ENCODE measurements around the gene LCAT.
"Not testable (repeated sequence)": the region's sequence is repeated elsewhere in the genome, so short reads cannot be mapped to it uniquely, and the experiment has no call there.

The LCAT gene

GRCh38 chr16:67946966-67947558 lies 3.1 kb upstream of the LCAT start:
- no peak for DNase-seq

GRCh38 chr16:67946128-67946569 lies 2.2 kb upstream of the LCAT start:
- no peak for DNase-seq

GRCh38 chr16:67945392-67945933 lies 1.5 kb upstream of the LCAT start:
- DNase-seq, result no peak

- no peak for DNase-seq
Measured at GRCh38 chr16:67944690-67945391, 921 bp upstream of the LCAT start.

- DNase-seq, result no peak
Measured at GRCh38 chr16:67943256-67943618, 683 bp downstream of the LCAT start.

- DNase-seq, result no peak
Measured at GRCh38 chr16:67942510-67943255, 1.2 kb downstream of the LCAT start.

GRCh38 chr16:67942200-67942509 lies 1.8 kb downstream of the LCAT start:
- no peak for DNase-seq

GRCh38 chr16:67941469-67942199 lies 2.3 kb downstream of the LCAT start:
- DNase-seq, result no peak

GRCh38 chr16:67940446-67941089 lies 3.4 kb downstream of the LCAT start:
- no peak for DNase-seq

- DNase-seq, result no peak
Measured at GRCh38 chr16:67939507-67940445, 4.1 kb downstream of the LCAT start.

- DNase-seq, result not testable (repeated sequence)
Measured at GRCh38 chr16:67937713-67938112, 6.2 kb downstream of the LCAT start.

- DNase-seq, result no peak
Measured at GRCh38 chr16:67936880-67937605, 6.9 kb downstream of the LCAT start.

- no peak for DNase-seq
Measured at GRCh38 chr16:67936124-67936879, 7.6 kb downstream of the LCAT start, which contains the start of gene PSMB10. Gene PSMB10 (minus strand): TSS chr16:67936850. CDS start chr16:67936749, 101 bp downstream.

GRCh38 chr16:67935402-67936123 lies 8.4 kb downstream of the LCAT start:
- DNase-seq, result peak; percentile 90

- DNase-seq, result no peak
Measured at GRCh38 chr16:67935101-67935401, 8.9 kb downstream of the LCAT start.

- DNase-seq, result no peak
Measured at GRCh38 chr16:67934306-67935100, 9.4 kb downstream of the LCAT start.

GRCh38 chr16:67933805-67934204 lies 10.1 kb downstream of the LCAT start:
- DNase-seq, result no peak

- no peak for DNase-seq
Measured at GRCh38 chr16:67932462-67932840, 11.5 kb downstream of the LCAT start.

Measured in NCI-H748 treated with DMSO at 0.1 percent for 48 hours (cell line).